ENCODE measurements around the gene RGS12. TPM values are rescaled to one million over a fixed set of nuclear protein-coding genes. Genes with fewer than 3 reads are reported as not detected.

The RGS12 gene
- total RNA-seq, 3 donors from 2014 or later, result 16.4 to 28.9 (median 16.8) TPM

- Histone ChIP-seq H3K4me3 (no peak overlapping the region), H3K36me3 (ENCODE audit: low read depth) (no peaks in the 10 kb centered on the region), H3K4me1 (ENCODE audit: low read depth) (no peaks in the 10 kb centered on the region), H3K9me3 (no peaks in the 10 kb centered on the region)
- peak in 2 of 3 donors; percentile 24 to 43 for DNase-seq
- intact Hi-C loops (cut with DNase I, micrococcal nuclease), result no loop called here
- TF ChIP-seq CTCF (IDR thresholded peaks at IDR 0.05), result no peak
- peak; percentile 34 for ATAC-seq
Observed at GRCh38 chr4:3250438-3250955, 42.3 kb upstream of the RGS12 start.

- Histone ChIP-seq H3K4me3 (no peak overlapping the region), H3K4me1 (ENCODE audit: low read depth) (no peaks in the 10 kb centered on the region), H3K9me3 (no peaks in the 10 kb centered on the region), H3K36me3 (ENCODE audit: low read depth) (no peaks in the 10 kb centered on the region)
- ATAC-seq, result no peak
- intact Hi-C loops (cut with DNase I, micrococcal nuclease), result no loop called here
- no peak for TF ChIP-seq CTCF (IDR thresholded peaks at IDR 0.05)
- peak in 2 of 3 donors; percentile 19 to 42 for DNase-seq
Observed at GRCh38 chr4:3250956-3251690, 41.7 kb upstream of the RGS12 start.

- H3K4me1 ChIP-seq (ENCODE audit: low read depth), result no peaks in the 10 kb centered on the region
- H3K9me3 ChIP-seq, result no peaks in the 10 kb centered on the region
- peak in 1 of 3 donors; percentile 15 for DNase-seq
- H3K36me3 ChIP-seq (ENCODE audit: low read depth), result no peaks in the 10 kb centered on the region
- intact Hi-C loops (cut with DNase I, micrococcal nuclease), result no loop called here
- H3K4me3 ChIP-seq, result no peak overlapping the region
- TF ChIP-seq CTCF (IDR thresholded peaks at IDR 0.05), result no peak
- no peak for ATAC-seq
Observed at GRCh38 chr4:3251691-3252479, 40.9 kb upstream of the RGS12 start.

GRCh38 chr4:3252480-3252828, 40.4 kb upstream of the RGS12 start:
- Histone ChIP-seq H3K4me3 (no peak overlapping the region), H3K9me3 (no peaks in the 10 kb centered on the region), H3K4me1 (ENCODE audit: low read depth) (no peaks in the 10 kb centered on the region), H3K36me3 (ENCODE audit: low read depth) (no peaks in the 10 kb centered on the region)
- DNase-seq (no peak), ATAC-seq (no peak)
- intact Hi-C loops (cut with DNase I, micrococcal nuclease), result no loop called here
- no peak for TF ChIP-seq CTCF (IDR thresholded peaks at IDR 0.05)

- Histone ChIP-seq H3K9me3 (no peaks in the 10 kb centered on the region), H3K4me3 (no peak overlapping the region), H3K4me1 (ENCODE audit: low read depth) (no peaks in the 10 kb centered on the region), H3K36me3 (ENCODE audit: low read depth) (no peaks in the 10 kb centered on the region)
- DNase-seq, result peak in 1 of 3 donors; percentile 48
- intact Hi-C loops (cut with DNase I, micrococcal nuclease), result no loop called here
- TF ChIP-seq CTCF (IDR thresholded peaks at IDR 0.05), result no peak
- peak; percentile 27 for ATAC-seq
Observed at GRCh38 chr4:3252831-3253641, 39.8 kb upstream of the RGS12 start.

Measured in mucosa of descending colon (tissue), 3 donors.